DND-41 (cell line): ENCODE results near the gene MAP3K2.

Experiments
- EZH2 ChIP-seq: IDR thresholded peaks from 3 replicates; pipeline ENCODE4 v1.6.1; 2012; ENCODE audit warnings: borderline replicate concordance, low read depth, mild to moderate bottlenecking, moderate library complexity, low read length, inconsistent platforms; ENCODE audit not compliant: severe bottlenecking
- TF ChIP-seq, protein P1 (sequence below): IDR thresholded peaks from 2 replicates; pipeline ENCODE4 v1.5.1; 2012; ENCODE audit warnings: borderline replicate concordance, low read length, moderate library complexity, mild to moderate bottlenecking; ENCODE audit not compliant: poor library complexity, severe bottlenecking; ENCODE audit errors: extremely low read depth

DNA sequence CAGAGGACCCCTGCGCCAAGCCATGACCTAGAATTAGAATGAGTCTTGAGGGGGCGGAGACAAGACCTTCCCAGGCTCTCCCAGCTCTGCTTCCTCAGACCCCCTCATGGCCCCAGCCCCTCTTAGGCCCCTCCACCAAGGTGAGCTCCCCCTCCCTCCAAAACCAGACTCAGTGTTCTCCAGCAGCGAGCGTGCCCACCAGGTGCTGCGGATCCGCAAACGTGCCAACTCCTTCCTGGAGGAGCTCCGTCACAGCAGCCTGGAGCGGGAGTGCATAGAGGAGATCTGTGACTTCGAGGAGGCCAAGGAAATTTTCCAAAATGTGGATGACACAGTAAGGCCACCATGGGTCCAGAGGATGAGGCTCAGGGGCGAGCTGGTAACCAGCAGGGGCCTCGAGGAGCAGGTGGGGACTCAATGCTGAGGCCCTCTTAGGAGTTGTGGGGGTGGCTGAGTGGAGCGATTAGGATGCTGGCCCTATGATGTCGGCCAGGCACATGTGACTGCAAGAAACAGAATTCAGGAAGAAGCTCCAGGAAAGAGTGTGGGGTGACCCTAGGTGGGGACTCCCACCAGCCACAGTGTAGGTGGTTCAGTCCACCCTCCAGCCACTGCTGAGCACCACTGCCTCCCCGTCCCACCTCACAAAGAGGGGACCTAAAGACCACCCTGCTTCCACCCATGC is 33.5 kb upstream of the MAP3K2 start:
- TF ChIP-seq, protein P1, sequence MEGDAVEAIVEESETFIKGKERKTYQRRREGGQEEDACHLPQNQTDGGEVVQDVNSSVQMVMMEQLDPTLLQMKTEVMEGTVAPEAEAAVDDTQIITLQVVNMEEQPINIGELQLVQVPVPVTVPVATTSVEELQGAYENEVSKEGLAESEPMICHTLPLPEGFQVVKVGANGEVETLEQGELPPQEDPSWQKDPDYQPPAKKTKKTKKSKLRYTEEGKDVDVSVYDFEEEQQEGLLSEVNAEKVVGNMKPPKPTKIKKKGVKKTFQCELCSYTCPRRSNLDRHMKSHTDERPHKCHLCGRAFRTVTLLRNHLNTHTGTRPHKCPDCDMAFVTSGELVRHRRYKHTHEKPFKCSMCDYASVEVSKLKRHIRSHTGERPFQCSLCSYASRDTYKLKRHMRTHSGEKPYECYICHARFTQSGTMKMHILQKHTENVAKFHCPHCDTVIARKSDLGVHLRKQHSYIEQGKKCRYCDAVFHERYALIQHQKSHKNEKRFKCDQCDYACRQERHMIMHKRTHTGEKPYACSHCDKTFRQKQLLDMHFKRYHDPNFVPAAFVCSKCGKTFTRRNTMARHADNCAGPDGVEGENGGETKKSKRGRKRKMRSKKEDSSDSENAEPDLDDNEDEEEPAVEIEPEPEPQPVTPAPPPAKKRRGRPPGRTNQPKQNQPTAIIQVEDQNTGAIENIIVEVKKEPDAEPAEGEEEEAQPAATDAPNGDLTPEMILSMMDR, result no peak
- TF ChIP-seq EZH2, result no peak
